Measurements from ENCODE around the gene HOXA9. TPM values are rescaled to one million over a fixed set of nuclear protein-coding genes. Genes with fewer than 3 reads are reported as not detected.
A peak's percentile ranks its signal among the peaks of the same experiment; 100 is the strongest.

HOXA9 gene
- total and polyA plus RNA-seq, 7 donors, result 13.0 to 35.7 (median 21.6) TPM

DNA sequence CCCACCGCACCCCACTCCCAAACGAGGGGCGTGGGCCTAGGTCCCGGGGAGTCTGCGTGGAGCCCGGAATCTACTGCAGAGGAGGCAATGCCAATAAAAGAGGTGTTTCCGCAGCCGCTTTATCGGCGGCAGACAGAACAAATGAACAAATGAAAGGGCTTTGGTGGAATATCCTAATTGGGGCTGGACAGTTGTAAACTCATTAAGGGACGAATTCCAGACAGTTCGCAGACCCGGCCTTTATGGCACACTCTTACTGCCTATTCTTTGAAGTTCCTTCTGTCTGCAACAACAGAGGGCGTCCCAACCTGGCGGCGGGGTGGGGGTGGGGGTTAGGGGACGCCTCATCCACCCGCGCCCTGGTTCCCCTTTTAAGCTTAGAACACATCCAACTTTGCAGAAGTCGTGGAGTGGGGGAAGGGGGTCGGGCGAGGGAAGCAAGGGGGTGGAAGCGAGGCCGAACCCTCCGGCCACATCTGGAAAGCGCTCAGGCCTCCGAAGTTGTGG is 4.1 kb downstream of the HOXA9 start:
- Histone ChIP-seq H3K27ac (peak overlapping the region in 3 of 4 donors; percentile 97 to 98 (median 98)), H3K36me3 (no peaks in the 10 kb centered on the region), H3K9me3 (no peaks in the 10 kb centered on the region), H3K27me3 (no peaks in the 10 kb centered on the region), H3K4me3 (peak overlapping the region; percentile 38 to 85 (median 82)), H3K4me1 (peaks cover 0 to 46% (median 38%) of the 10 kb centered on the region in 4 donors)
- intact Hi-C loops (cut with DNase I), result loop anchor here (1.0 to 2.0 kb wide), 3 partner anchors 474 to 960 kb away; partner anchors contain the start of genes CBX3 and HNRNPA2B1
- DNase-seq, result peak; percentile 73
- TF ChIP-seq POLR2AphosphoS5 (IDR thresholded peaks at IDR 0.05), result no peak
- TF ChIP-seq, protein P1, sequence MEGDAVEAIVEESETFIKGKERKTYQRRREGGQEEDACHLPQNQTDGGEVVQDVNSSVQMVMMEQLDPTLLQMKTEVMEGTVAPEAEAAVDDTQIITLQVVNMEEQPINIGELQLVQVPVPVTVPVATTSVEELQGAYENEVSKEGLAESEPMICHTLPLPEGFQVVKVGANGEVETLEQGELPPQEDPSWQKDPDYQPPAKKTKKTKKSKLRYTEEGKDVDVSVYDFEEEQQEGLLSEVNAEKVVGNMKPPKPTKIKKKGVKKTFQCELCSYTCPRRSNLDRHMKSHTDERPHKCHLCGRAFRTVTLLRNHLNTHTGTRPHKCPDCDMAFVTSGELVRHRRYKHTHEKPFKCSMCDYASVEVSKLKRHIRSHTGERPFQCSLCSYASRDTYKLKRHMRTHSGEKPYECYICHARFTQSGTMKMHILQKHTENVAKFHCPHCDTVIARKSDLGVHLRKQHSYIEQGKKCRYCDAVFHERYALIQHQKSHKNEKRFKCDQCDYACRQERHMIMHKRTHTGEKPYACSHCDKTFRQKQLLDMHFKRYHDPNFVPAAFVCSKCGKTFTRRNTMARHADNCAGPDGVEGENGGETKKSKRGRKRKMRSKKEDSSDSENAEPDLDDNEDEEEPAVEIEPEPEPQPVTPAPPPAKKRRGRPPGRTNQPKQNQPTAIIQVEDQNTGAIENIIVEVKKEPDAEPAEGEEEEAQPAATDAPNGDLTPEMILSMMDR (IDR thresholded peaks at IDR 0.05), result peak in 1 of 4 experiments; percentile 38
- 1 to 3% methylated on average over 27 of the region's 27 CpGs for WGBS, 2 donors

DNA sequence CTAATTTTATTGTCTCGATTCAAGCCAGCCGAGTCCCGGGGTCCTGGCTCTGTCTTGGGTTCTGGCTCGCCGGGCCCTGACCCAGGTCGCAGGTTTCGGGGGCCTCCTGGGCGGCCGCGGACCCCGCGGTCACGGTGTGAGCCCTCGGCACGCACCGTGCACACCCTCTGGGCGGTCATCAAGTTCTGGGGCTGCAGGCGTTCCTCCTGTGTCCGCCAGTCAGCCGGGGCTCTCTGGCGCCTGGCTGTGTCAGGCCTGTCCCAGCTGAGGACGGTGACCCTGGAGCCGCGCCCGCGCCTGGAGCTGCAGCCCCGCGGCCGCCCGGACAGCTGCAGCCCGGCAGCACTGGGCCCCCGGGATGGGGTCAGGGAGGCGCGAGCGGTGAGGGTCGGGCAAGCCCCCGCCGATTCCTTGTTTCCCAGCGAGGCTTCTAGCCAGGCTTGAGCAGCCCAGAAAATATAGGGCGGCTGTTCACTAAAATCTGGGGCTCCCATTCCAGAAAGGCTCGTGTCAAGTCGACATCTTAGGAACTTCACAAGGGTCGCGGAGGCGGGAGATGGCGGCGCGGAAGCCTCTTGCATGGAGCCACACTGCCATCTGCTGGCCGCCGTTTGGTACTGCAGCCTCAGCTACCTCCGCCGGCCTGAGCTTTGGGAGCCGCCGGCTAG is 4.7 kb downstream of the HOXA9 start:
- no peaks in the 10 kb centered on the region for H3K9me3 ChIP-seq
- peaks cover 0 to 44% (median 40%) of the 10 kb centered on the region in 4 donors for H3K4me1 ChIP-seq
- DNase-seq, result peak; percentile 94
- H3K4me3 ChIP-seq, result peak overlapping the region; percentile 38 to 85 (median 82)
- H3K27ac ChIP-seq, result peak overlapping the region in 3 of 4 donors; percentile 97 to 98 (median 98)
- TF ChIP-seq, protein P1 (IDR thresholded peaks at IDR 0.05), result peak; percentile 98 to 100 (median 99)
- TF ChIP-seq POLR2AphosphoS5 (IDR thresholded peaks at IDR 0.05) (peak in 1 of 4 donors; percentile 38), EP300 (IDR thresholded peaks at IDR 0.05) (no peak), POLR2A (IDR thresholded peaks at IDR 0.05) (no peak)
- intact Hi-C loops (cut with DNase I), result loop anchor here (1.0 to 2.0 kb wide), 3 partner anchors 474 to 960 kb away; partner anchors contain the start of genes CBX3 and HNRNPA2B1
- WGBS, 2 donors, result 1 to 2% methylated on average over 54 of the region's 54 CpGs
- H3K27me3 ChIP-seq, result no peaks in the 10 kb centered on the region
- no peaks in the 10 kb centered on the region for H3K36me3 ChIP-seq

DNA sequence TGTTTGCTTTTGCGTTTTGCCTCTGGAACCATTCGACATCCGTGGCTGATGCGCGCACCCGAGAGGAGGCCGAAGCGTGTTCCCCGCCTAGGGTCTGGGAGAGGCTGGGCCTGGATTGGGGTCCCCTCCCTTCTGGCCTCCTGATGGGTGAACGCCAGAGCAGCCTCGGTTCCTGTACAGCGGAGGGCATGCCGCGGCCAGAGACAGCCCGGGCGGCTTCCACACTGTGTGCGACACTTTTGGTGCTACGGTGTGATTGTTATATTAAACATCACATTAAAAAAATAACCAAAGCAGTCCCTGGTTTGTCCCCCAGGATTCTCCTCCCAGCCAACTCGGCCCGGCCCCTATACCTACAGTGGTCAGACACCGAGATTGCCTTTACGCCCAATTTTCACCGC is 5.2 kb downstream of the HOXA9 start:
- H3K4me1 ChIP-seq, result peaks cover 0 to 50% (median 44%) of the 10 kb centered on the region in 4 donors

DNA sequence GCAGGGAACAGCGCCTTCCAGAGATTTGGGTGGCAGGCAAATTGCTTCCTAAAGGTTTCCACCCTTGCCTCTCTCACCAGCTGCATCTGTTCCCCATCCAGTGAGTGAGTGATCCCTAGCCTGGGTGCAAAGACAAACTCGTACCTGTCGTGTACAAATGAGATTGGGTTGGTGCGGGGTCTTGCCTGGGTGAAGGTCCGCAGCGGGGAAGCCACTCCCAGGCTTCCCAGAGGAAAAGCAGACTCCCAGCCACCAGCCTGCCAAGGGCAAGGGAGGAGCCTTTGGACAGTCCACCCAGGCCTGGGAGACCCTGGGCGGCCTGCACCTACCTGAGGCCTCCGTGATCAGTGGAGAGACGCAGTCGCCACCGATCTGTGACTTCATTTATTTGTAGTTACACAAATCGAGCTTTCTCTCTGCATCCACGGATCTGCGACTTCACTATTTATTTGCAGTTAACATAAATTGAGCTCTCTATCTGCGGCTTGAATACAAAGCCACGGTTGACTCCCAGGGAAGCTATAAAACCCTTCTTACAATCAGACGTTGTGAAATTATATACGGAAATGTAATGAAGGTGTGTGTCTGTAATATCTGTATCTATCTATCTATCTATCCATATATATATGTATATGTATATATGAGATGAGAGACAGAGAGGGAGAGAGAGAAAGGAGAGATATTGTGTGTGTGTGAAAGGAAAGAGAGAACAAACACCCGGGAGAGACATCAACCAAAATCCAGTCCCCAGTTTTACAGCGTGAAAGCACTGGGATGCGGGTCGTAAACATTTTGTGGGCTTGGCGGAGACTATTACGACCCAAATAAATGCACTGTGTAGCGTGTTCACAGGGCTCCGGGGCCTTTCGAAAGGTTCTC is 5.8 kb downstream of the HOXA9 start:
- peaks cover 0 to 54% (median 50%) of the 10 kb centered on the region in 4 donors for H3K4me1 ChIP-seq

More for the DNA sequence above, 5.2 kb downstream of the HOXA9 start:
- Histone ChIP-seq H3K9me3 (no peaks in the 10 kb centered on the region), H3K36me3 (no peaks in the 10 kb centered on the region), H3K27ac (peak overlapping the region in 3 of 4 donors; percentile 97 to 98 (median 98)), H3K27me3 (no peaks in the 10 kb centered on the region), H3K4me3 (peak overlapping the region in 3 of 4 donors; percentile 80 to 85 (median 83))
- intact Hi-C loops (cut with DNase I), result loop anchor here (2.0 kb wide), 2 partner anchors 473 to 959 kb away; partner anchors contain the start of genes CBX3 and HNRNPA2B1
- TF ChIP-seq POLR2A (IDR thresholded peaks at IDR 0.05) (no peak), EP300 (IDR thresholded peaks at IDR 0.05) (no peak), POLR2AphosphoS5 (IDR thresholded peaks at IDR 0.05) (no peak)
- TF ChIP-seq, protein P1 (IDR thresholded peaks at IDR 0.05), result no peak
- 6 to 23% methylated on average over 23 of the region's 23 CpGs for WGBS, 2 donors
- DNase-seq, result peak; percentile 69

More for the DNA sequence above, 5.8 kb downstream of the HOXA9 start:
- intact Hi-C loops (cut with DNase I), result loop anchor here (2.0 to 5.0 kb wide), 4 partner anchors 302 to 1207 kb away; partner anchors contain the start of genes CBX3 and HNRNPA2B1
- 15 to 43% methylated on average over 27 of the region's 27 CpGs for WGBS, 2 donors
- H3K27ac ChIP-seq, result no peak overlapping the region
- no peaks in the 10 kb centered on the region for H3K27me3 ChIP-seq
- no peaks in the 10 kb centered on the region for H3K9me3 ChIP-seq
- TF ChIP-seq POLR2AphosphoS5 (IDR thresholded peaks at IDR 0.05) (no peak), EP300 (IDR thresholded peaks at IDR 0.05) (no peak)
- TF ChIP-seq, protein P1 (IDR thresholded peaks at IDR 0.05), result no peak
- no peak overlapping the region for H3K4me3 ChIP-seq
- H3K36me3 ChIP-seq, result no peaks in the 10 kb centered on the region
- peak; percentile 63 for DNase-seq

Data from sigmoid colon (tissue), 7 donors.